MM.1S (cell line): ENCODE measurements around the gene TEAD4.

Source experiments
- DNase-seq: peaks from one replicate; pipeline ENCODE4 v3.0.0-alpha.2; 2015
- H2AFZ ChIP-seq: fragments of 300-600 bp; sonication (generic); 2 replicates; pipeline ENCODE4 v1.6.0; 2016; ENCODE audit warnings: antibody characterized with exemption, low read length
- H3F3A ChIP-seq: fragments of 300-600 bp; sonication (generic); 2 replicates; pipeline ENCODE4 v1.6.1; 2016; ENCODE audit warnings: mild to moderate bottlenecking, antibody characterized with exemption, low read length, moderate library complexity, mixed read lengths; ENCODE audit not compliant: insufficient read depth
- H3K27ac ChIP-seq: fragments of 300-600 bp; sonication (generic); 2 replicates; pipeline ENCODE4 v1.5.1; 2016; ENCODE audit warnings: mild to moderate bottlenecking, low read length
- H3K27me3 ChIP-seq: fragments of 300-600 bp; sonication (generic); replicated peaks from 2 replicates; pipeline ENCODE4 v1.6.0; 2016; ENCODE audit warnings: low read length; ENCODE audit not compliant: insufficient read depth
- H3K36me3 ChIP-seq: fragments of 300-600 bp; sonication (generic); replicated peaks from 2 replicates; pipeline ENCODE4 v1.6.1; 2016; ENCODE audit warnings: mild to moderate bottlenecking, low read length, mixed read lengths; ENCODE audit not compliant: insufficient read depth
- H3K4me1 ChIP-seq: fragments of 300-600 bp; sonication (generic); 2 replicates; pipeline ENCODE4 v1.6.1; 2016; ENCODE audit warnings: low read length, mixed read lengths
- H3K4me2 ChIP-seq: fragments of 300-600 bp; sonication (generic); 2 replicates; pipeline ENCODE4 v1.6.0; 2016; ENCODE audit warnings: low read depth, low read length
- H3K4me3 ChIP-seq: fragments of 300-600 bp; sonication (generic); 2 replicates; pipeline ENCODE4 v1.5.1; 2016; ENCODE audit warnings: low read length, mixed read lengths
- H3K79me2 ChIP-seq: fragments of 300-600 bp; sonication (generic); 2 replicates; pipeline ENCODE4 v1.6.1; 2016; ENCODE audit warnings: mixed run types, low read length, mixed read lengths
- H3K9ac ChIP-seq: fragments of 300-600 bp; sonication (generic); 2 replicates; pipeline ENCODE4 v1.6.1; 2016; ENCODE audit warnings: low read length, mixed read lengths
- H3K9me2 ChIP-seq: fragments of 300-600 bp; sonication (generic); replicated peaks from 2 replicates; pipeline ENCODE4 v1.6.1; 2016; ENCODE audit warnings: mild to moderate bottlenecking, low read length, mixed read lengths; ENCODE audit not compliant: insufficient read depth
- H3K9me3 ChIP-seq: fragments of 300-600 bp; sonication (generic); replicated peaks from 2 replicates; pipeline ENCODE4 v1.6.1; 2016; ENCODE audit warnings: mild to moderate bottlenecking, low read length, mixed read lengths; ENCODE audit not compliant: insufficient read depth
- H4K20me1 ChIP-seq: fragments of 300-600 bp; sonication (generic); 2 replicates; pipeline ENCODE4 v1.6.1; 2016; ENCODE audit warnings: mild to moderate bottlenecking, low read length, moderate library complexity, mixed read lengths; ENCODE audit not compliant: insufficient read depth
- CTCF ChIP-seq: fragments of 300-600 bp; sonication (generic); IDR thresholded peaks from 2 replicates; pipeline ENCODE4 v1.5.1; 2016; ENCODE audit warnings: antibody characterized with exemption, low read length, mixed read lengths
- EZH2 ChIP-seq: fragments of 300-600 bp; sonication (generic); optimal IDR thresholded peaks from 2 replicates; pipeline ENCODE3; 2017; ENCODE audit warnings: low read depth, mild to moderate bottlenecking, antibody characterized with exemption, low read length, mixed read lengths
- EZH2phosphoT487 ChIP-seq: fragments of 300-600 bp; sonication (generic); IDR thresholded peaks from 2 replicates; pipeline ENCODE4 v1.6.1; 2018; ENCODE audit warnings: antibody characterized with exemption, low read length

TEAD4 gene

DNA sequence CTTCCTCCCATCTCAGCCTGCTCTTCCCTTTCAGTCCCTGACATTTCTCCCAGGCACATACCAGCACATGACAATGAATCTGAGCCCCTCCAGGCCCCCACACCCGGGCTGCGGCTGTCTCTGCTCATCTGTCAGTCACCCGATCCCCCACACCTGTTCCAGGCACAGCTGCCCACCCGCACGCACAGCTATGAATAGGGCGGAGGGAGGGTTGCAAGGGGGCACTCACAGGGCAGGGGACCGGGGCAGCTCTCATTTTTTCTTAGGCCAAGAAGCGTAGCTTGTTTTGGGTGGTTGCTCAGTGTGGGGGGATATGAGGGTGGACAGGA lies 74.3 kb downstream of the TEAD4 start:
- TF ChIP-seq EZH2phosphoT487: no peak
- TF ChIP-seq EZH2: no peak
- TF ChIP-seq CTCF: no peak
- Histone ChIP-seq H3K4me1 (no peaks in the 10 kb centered on the region), H3K4me2 (no peak overlapping the region), H3K79me2 (no peaks in the 10 kb centered on the region), H3K9me2 (no peaks in the 10 kb centered on the region), H3K9me3 (no peaks in the 10 kb centered on the region), H3K36me3 (no peaks in the 10 kb centered on the region), H3F3A (no peaks in the 10 kb centered on the region), H2AFZ (no peak overlapping the region), H3K9ac (no peak overlapping the region), H3K27ac (no peak overlapping the region), H4K20me1 (no peaks in the 10 kb centered on the region), H3K4me3 (no peak overlapping the region), H3K27me3 (no peaks in the 10 kb centered on the region)
- DNase-seq: no peak

DNA sequence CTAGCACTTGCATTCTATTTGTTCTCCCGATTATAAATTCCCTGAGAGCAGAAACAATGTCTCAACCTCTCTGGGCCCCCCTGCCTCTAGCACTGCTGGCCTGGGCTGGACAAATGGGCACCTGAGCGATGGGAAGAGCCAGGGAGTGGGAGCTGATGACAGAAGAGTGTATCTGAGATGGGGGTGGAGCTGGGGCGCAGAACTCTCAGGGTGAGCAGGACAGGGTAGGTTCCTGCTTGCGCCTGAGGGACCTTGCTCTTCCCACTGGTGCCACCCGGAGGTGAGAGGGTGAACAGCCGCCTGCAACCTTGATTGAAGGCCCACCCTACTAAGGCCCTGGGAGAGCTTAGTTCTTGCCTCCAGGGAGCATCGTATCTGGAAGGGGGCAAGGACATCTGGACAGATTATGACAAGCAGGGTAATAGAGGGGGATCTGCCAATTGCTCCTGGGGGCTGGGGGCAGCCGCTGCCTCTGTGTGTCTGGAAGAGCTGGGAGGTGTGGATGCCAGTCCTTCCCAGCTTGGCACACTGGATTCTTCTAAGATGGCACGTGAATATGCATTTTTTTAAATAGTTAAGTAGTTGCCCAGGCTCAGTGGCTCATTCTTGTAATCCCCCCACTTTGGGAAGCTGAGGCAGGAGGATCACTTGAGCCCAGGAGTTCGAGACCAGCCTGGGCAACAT lies 75.0 kb downstream of the TEAD4 start:
- Histone ChIP-seq H3F3A (no peaks in the 10 kb centered on the region), H3K9me2 (no peaks in the 10 kb centered on the region), H3K4me1 (no peaks in the 10 kb centered on the region), H2AFZ (no peak overlapping the region), H3K27me3 (no peaks in the 10 kb centered on the region), H3K27ac (no peak overlapping the region), H3K4me3 (no peak overlapping the region), H3K9ac (no peak overlapping the region), H4K20me1 (no peaks in the 10 kb centered on the region), H3K36me3 (no peaks in the 10 kb centered on the region), H3K79me2 (no peaks in the 10 kb centered on the region), H3K4me2 (no peak overlapping the region), H3K9me3 (no peaks in the 10 kb centered on the region)
- TF ChIP-seq CTCF: peak; percentile 54
- TF ChIP-seq EZH2: no peak
- TF ChIP-seq EZH2phosphoT487: no peak
- DNase-seq: peak; percentile 47

DNA sequence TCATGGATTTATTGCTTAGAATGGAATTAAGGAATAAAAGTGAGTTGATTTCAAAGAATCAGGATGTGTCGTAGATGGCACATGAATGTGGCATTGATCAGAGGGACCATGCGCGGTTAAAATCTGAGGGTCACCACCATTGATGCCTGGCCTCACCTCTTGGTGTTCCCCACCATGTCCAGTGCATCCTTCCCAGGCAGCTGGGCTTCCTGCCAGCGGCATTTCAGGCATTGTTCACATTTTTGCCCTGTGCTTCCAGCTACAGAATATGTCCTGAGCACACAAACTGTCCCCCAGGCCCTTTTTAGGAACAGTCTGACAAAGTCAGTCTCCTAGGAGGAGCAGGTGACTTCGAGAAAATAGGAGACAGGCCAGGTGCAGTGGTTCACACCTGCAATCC lies 76.0 kb downstream of the TEAD4 start:
- Histone ChIP-seq H3K4me3 (no peak overlapping the region), H3K27me3 (no peaks in the 10 kb centered on the region), H3K9ac (no peak overlapping the region), H3K9me2 (no peaks in the 10 kb centered on the region), H3K4me1 (no peaks in the 10 kb centered on the region), H2AFZ (no peak overlapping the region), H3K4me2 (no peak overlapping the region), H3F3A (no peaks in the 10 kb centered on the region), H3K9me3 (no peaks in the 10 kb centered on the region), H3K79me2 (no peaks in the 10 kb centered on the region), H4K20me1 (no peaks in the 10 kb centered on the region), H3K27ac (no peak overlapping the region), H3K36me3 (no peaks in the 10 kb centered on the region)
- no peak for DNase-seq
- TF ChIP-seq EZH2 (no peak), EZH2phosphoT487 (no peak), CTCF (no peak)
